GM23338 (cell line): ENCODE measurements around the gene SRSF11.

Source experiments
- CTCF ChIP-seq, 2 experiments: fragments of 200-600 bp in 1 of 2; sonication (generic) in 1 of 2; conservative IDR thresholded peaks; 2 replicates each; pipeline versions ENCODE4 v1.5.1 to v1.6.1; 2016 to 2017; ENCODE audit warnings: antibody characterized with exemption in 2 of 2, low read depth in 2 of 2, mild to moderate bottlenecking in 2 of 2, moderate library complexity in 1 of 2
- ETS1 ChIP-seq: IDR thresholded peaks from 2 replicates; pipeline ENCODE4 v1.6.1; 2016; ENCODE audit warnings: antibody characterized with exemption
- EZH2 ChIP-seq: fragments of 200-600 bp; sonication (generic); IDR thresholded peaks from one replicate; pipeline ENCODE4 v1.8.0; 2017; ENCODE audit warnings: antibody characterized with exemption, mild to moderate bottlenecking, low read depth; ENCODE audit not compliant: unreplicated experiment
- EZH2phosphoT487 ChIP-seq: fragments of 200-600 bp; sonication (generic); IDR thresholded peaks from one replicate; pipeline ENCODE4 v1.8.1; 2018; ENCODE audit warnings: antibody characterized with exemption; ENCODE audit not compliant: unreplicated experiment
- POLR2AphosphoS5 ChIP-seq: IDR thresholded peaks from 2 replicates; pipeline ENCODE4 v1.6.1; 2016; ENCODE audit warnings: antibody characterized with exemption, low read depth
- REST ChIP-seq: IDR thresholded peaks from one replicate; pipeline ENCODE4 v1.6.1; 2018; ENCODE audit warnings: antibody characterized with exemption; ENCODE audit not compliant: unreplicated experiment
- STAT1 ChIP-seq: IDR thresholded peaks from one replicate; pipeline ENCODE4 v1.6.1; 2016; ENCODE audit warnings: antibody characterized with exemption; ENCODE audit not compliant: unreplicated experiment
- ZNF331 ChIP-seq: fragments of 250-450 bp; sonication (Bioruptor Pico); IDR thresholded peaks from 2 replicates; pipeline ENCODE4 v1.5.0; 2020; ENCODE audit warnings: low read depth, mild to moderate bottlenecking, moderate library complexity

GRCh38 chr1:70200065-70200464 is 21.1 kb upstream of the SRSF11 start:
- no peak for TF ChIP-seq CTCF (conservative IDR thresholded peaks at IDR 0.05; ENCODE audit: low read depth in 2 of 2)
- TF ChIP-seq REST, result no peak
- TF ChIP-seq EZH2, result no peak
- no peak for TF ChIP-seq STAT1
- no peak for TF ChIP-seq EZH2phosphoT487
- no peak for TF ChIP-seq ETS1
- TF ChIP-seq ZNF331 (CRISPR knock-in tag), result no peak
- TF ChIP-seq POLR2AphosphoS5, result no peak
